Adipose tissue (tissue), 3 donors: Measurements from ENCODE around the gene KDM4B. TPM values are rescaled to one million over a fixed set of nuclear protein-coding genes. Genes with fewer than 3 reads are reported as not detected.

Source experiments
- H3K27ac ChIP-seq: one replicate; pipeline ENCODE4 v1.5.1; 2013; ENCODE audit warnings: low read depth, low read length
- WGBS, 3 donors: extraction: QIAGEN DNeasy Blood & Tissue Kit; methylation state at CpG; one replicate each; pipeline ENCODE4 v1.1.7; 2013; 5-methylcytosine and 5-hydroxymethylcytosine counted together
- polyA plus RNA-seq, 3 donors: library from polyadenylated mRNA; stranded (reverse); fragments of 200-250 nt; gene quantifications; one replicate each; pipeline ENCODE4 v1.2.3, GENCODE V29; 2013
- donor health status: healthy with polysubstance abuse.
- donor health status: Bipolar disorder and iron deficiency.
- donor health status: healthy.

The KDM4B gene
- polyA plus RNA-seq, 3 donors = 8.6 to 17.5 (median 16.1) TPM

GRCh38 chr19:5052945-5053485 lies 84.1 kb downstream of the KDM4B start:
- no peak overlapping the region for H3K27ac ChIP-seq
- 95 to 96% (median 96%) methylated on average over 16 of the region's 16 CpGs for WGBS, 3 donors

GRCh38 chr19:5053661-5054060 lies 84.7 kb downstream of the KDM4B start:
- H3K27ac ChIP-seq = no peak overlapping the region
- 86 to 93% (median 90%) methylated on average over 11 of the region's 11 CpGs for WGBS, 3 donors

- no peak overlapping the region for H3K27ac ChIP-seq
- WGBS, 3 donors = 92 to 94% (median 92%) methylated on average over 35 of the region's 35 CpGs
These were observed 85.9 kb downstream of the KDM4B start for GRCh38 chr19:5054551-5055456.

GRCh38 chr19:5055457-5055776 lies 86.5 kb downstream of the KDM4B start:
- no peak overlapping the region for H3K27ac ChIP-seq
- WGBS, 3 donors = 92 to 97% (median 95%) methylated on average over 13 of the region's 13 CpGs

GRCh38 chr19:5057860-5058259 lies 88.9 kb downstream of the KDM4B start:
- 93 to 97% (median 93%) methylated on average over 5 of the region's 5 CpGs for WGBS, 3 donors
- H3K27ac ChIP-seq = no peak overlapping the region

GRCh38 chr19:5058521-5059212 lies 89.8 kb downstream of the KDM4B start:
- 83 to 90% (median 89%) methylated on average over 33 to 34 of the region's 34 CpGs for WGBS, 3 donors

GRCh38 chr19:5059213-5059574 lies 90.3 kb downstream of the KDM4B start:
- 69 to 79% (median 74%) methylated on average over 21 of the region's 21 CpGs for WGBS, 3 donors
- H3K27ac ChIP-seq = no peak overlapping the region

More at GRCh38 chr19:5058521-5059212, 89.8 kb downstream of the KDM4B start:
- H3K27ac ChIP-seq = no peak overlapping the region

- 92 to 95% (median 92%) methylated on average over 12 of the region's 12 CpGs for WGBS, 3 donors
- no peak overlapping the region for H3K27ac ChIP-seq
These were observed 90.9 kb downstream of the KDM4B start for GRCh38 chr19:5059793-5060192.

GRCh38 chr19:5062195-5062594 lies 93.3 kb downstream of the KDM4B start:
- 93 to 99% (median 98%) methylated on average over 9 of the region's 9 CpGs for WGBS, 3 donors
- no peak overlapping the region for H3K27ac ChIP-seq

GRCh38 chr19:5062799-5063198 lies 93.9 kb downstream of the KDM4B start:
- WGBS, 3 donors = 96 to 97% (median 96%) methylated on average over 4 of the region's 4 CpGs
- H3K27ac ChIP-seq = no peak overlapping the region

GRCh38 chr19:5063873-5064645 lies 95.1 kb downstream of the KDM4B start:
- H3K27ac ChIP-seq = no peak overlapping the region
- WGBS, 3 donors = 92 to 95% (median 95%) methylated on average over 38 of the region's 38 CpGs

- no peak overlapping the region for H3K27ac ChIP-seq
- WGBS, 3 donors = 82 to 94% (median 91%) methylated on average over 17 to 19 of the region's 19 CpGs
These were observed 96.0 kb downstream of the KDM4B start for GRCh38 chr19:5064896-5065295.

- 90 to 93% (median 92%) methylated on average over 21 to 24 of the region's 24 CpGs for WGBS, 3 donors
- H3K27ac ChIP-seq = no peak overlapping the region
These were observed 96.8 kb downstream of the KDM4B start for GRCh38 chr19:5065663-5066093.

- no peak overlapping the region for H3K27ac ChIP-seq
- 96 to 97% (median 96%) methylated on average over 14 of the region's 14 CpGs for WGBS, 3 donors
These were observed 97.9 kb downstream of the KDM4B start for GRCh38 chr19:5066768-5067167.

GRCh38 chr19:5067678-5068077 lies 98.8 kb downstream of the KDM4B start:
- WGBS, 3 donors = 34 to 76% (median 71%) methylated on average over 12 of the region's 12 CpGs
- no peak overlapping the region for H3K27ac ChIP-seq

- 73 to 87% (median 77%) methylated on average over 38 to 39 of the region's 39 CpGs for WGBS, 3 donors
- H3K27ac ChIP-seq = no peak overlapping the region
These were observed 99.5 kb downstream of the KDM4B start for GRCh38 chr19:5068233-5069072.

- no peak overlapping the region for H3K27ac ChIP-seq
- 95 to 96% (median 96%) methylated on average over 17 of the region's 17 CpGs for WGBS, 3 donors
These were observed 101.4 kb downstream of the KDM4B start for GRCh38 chr19:5070331-5070730.

GRCh38 chr19:5070930-5071329 lies 102.0 kb downstream of the KDM4B start:
- no peak overlapping the region for H3K27ac ChIP-seq
- WGBS, 3 donors = 79 to 95% (median 81%) methylated on average over 19 of the region's 19 CpGs
